ENCODE measurements around the gene PKNOX1. TPM values are rescaled to one million over a fixed set of nuclear protein-coding genes. Genes with fewer than 3 reads are reported as not detected.

The PKNOX1 gene
- total and polyA plus RNA-seq, 2 of the 13 experiments (the other 11 are each of a cell fraction or from before 2014, with no cell fraction given): 7.9 to 16.2 TPM

GRCh38 chr21:42991992-42992740 is 17.8 kb downstream of the PKNOX1 start:
- POLR2A ChIA-PET: no interaction called here
- Histone ChIP-seq H2AFZ (ENCODE audit: low read length) (no peak overlapping the region), H3K27me3 (ENCODE audit: control insufficient read depth in 1 of 2, insufficient read depth in 2 of 2, low read length in 2 of 2) (no peaks in the 10 kb centered on the region), H3K27ac (ENCODE audit: extremely low read length, insufficient read depth, low read length) (no peak overlapping the region), H3K9me3 (ENCODE audit: low read length) (no peaks in the 10 kb centered on the region), H3K9ac (ENCODE audit: insufficient read depth, low read depth, low read length) (no peak overlapping the region), H3K79me2 (ENCODE audit: insufficient read depth, low read length) (no peaks in the 10 kb centered on the region), H3K36me3 (replicated peaks in 1 of 2; ENCODE audit: control insufficient read depth in 1 of 2, insufficient read depth in 2 of 2, low read length in 2 of 2) (peaks cover 0 to 3% of the 10 kb centered on the region in 2 experiments; a peak in 3 of 5 replicates), H3K4me2 (ENCODE audit: low read depth, low read length) (no peak overlapping the region), H3K4me3 (replicated peaks in 1 of 3; ENCODE audit: insufficient read depth in 1 of 3, low read depth in 2 of 3, low read length in 3 of 3) (no peak overlapping the region), H3K4me1 (ENCODE audit: insufficient read depth, low read length) (no peaks in the 10 kb centered on the region), H4K20me1 (ENCODE audit: insufficient read depth, low read length) (no peaks in the 10 kb centered on the region; the same call in 1 of the 2 replicates)
- in situ Hi-C loops (cut with HindIII; ENCODE audit: extremely low pct_ligation_motif_present, low pct_unique_long_range_greater_than_20kb): no loop called here
- CTCF ChIA-PET (ENCODE audit: low intra/inter-chr PET ratio, low total read pairs): no interaction called here
- no TSS peak for BruUV-seq (replicated peaks)
- intact Hi-C loops (cut with micrococcal nuclease; ENCODE audit: unreplicated experiment): no loop called here
- no peak for FAIRE-seq
- ATAC-seq: no peak
- TF ChIP-seq ZNF598 (CRISPR knock-in tag; IDR thresholded peaks at IDR 0.05; ENCODE audit: borderline replicate concordance): no peak
- TF ChIP-seq ZNF720 (CRISPR knock-in tag; IDR thresholded peaks at IDR 0.05): no peak
- TF ChIP-seq ZNF256 (CRISPR knock-in tag; conservative IDR thresholded peaks at IDR 0.05): no peak
- TF ChIP-seq HOXA7 (CRISPR knock-in tag; IDR thresholded peaks at IDR 0.05): no peak
- TF ChIP-seq CHD2 (IDR thresholded peaks at IDR 0.05; ENCODE audit: low read depth, low read length): no peak
- no peak for TF ChIP-seq PATZ1 (CRISPR knock-in tag; IDR thresholded peaks at IDR 0.05)
- WGBS (ENCODE audit: low lambda C conversion rate): 90% methylated on average over 16 of the region's 16 CpGs
- no peak for DNase-seq (ENCODE audit: low spot score)
